Stimulated activated CD4-positive, alpha-beta T cell treated with anti-CD3 and anti-CD28 coated beads, Interleukin-12 subunit alpha, Interleukin-12 subunit beta, amount 100 ng/mL, for 48 hours (primary cell): ENCODE results near the gene TEX19.

Experiments
- DNase-seq, 3 donors: peaks; one replicate each; pipeline ENCODE4 v3.0.0-alpha.2; 2020; ENCODE audit warnings: low read depth in 2 of 3, low spot score in 1 of 3

Gene TEX19

GRCh38 chr17:82321947-82322466, 37.0 kb upstream of the TEX19 start:
- no peak for DNase-seq

- DNase-seq = no peak
These were observed 36.3 kb upstream of the TEX19 start for GRCh38 chr17:82322526-82323453.

- no peak for DNase-seq
These were observed 35.4 kb upstream of the TEX19 start for GRCh38 chr17:82323514-82324234.

GRCh38 chr17:82324566-82325285, 34.3 kb upstream of the TEX19 start:
- DNase-seq = no peak

GRCh38 chr17:82325286-82326180, 33.5 kb upstream of the TEX19 start:
- no peak for DNase-seq

GRCh38 chr17:82327289-82327688, 31.8 kb upstream of the TEX19 start:
- no peak for DNase-seq

GRCh38 chr17:82327757-82328140, 31.3 kb upstream of the TEX19 start:
- DNase-seq = no peak

- DNase-seq = no peak
These were observed 30.7 kb upstream of the TEX19 start for GRCh38 chr17:82328141-82328993.

GRCh38 chr17:82328994-82329507, 30.0 kb upstream of the TEX19 start:
- DNase-seq = no peak

GRCh38 chr17:82329683-82330321, 29.2 kb upstream of the TEX19 start:
- no peak for DNase-seq

GRCh38 chr17:82330322-82331239, 28.5 kb upstream of the TEX19 start:
- DNase-seq = no peak

GRCh38 chr17:82331345-82331939, 27.6 kb upstream of the TEX19 start:
- no peak for DNase-seq

- DNase-seq = no peak
These were observed 26.3 kb upstream of the TEX19 start for GRCh38 chr17:82332669-82333278.

GRCh38 chr17:82333279-82334171, 25.5 kb upstream of the TEX19 start, which contains the start of gene SECTM1:
Gene SECTM1, minus strand, starts transcription at chr17:82333766. Its CDS starts 6,526 bp downstream, at chr17:82327240.
- no peak for DNase-seq

GRCh38 chr17:82334204-82334621, 24.8 kb upstream of the TEX19 start:
- no peak for DNase-seq
